GM23338 (cell line): Measurements from ENCODE around the gene PDIA2. TPM values are rescaled to one million over a fixed set of nuclear protein-coding genes. Genes with fewer than 3 reads are reported as not detected.

Experiments used
- ATAC-seq: fragments of 200-7000 bp; cut with Tn5 transposase; 3 replicates; pipeline ENCODE4 v1.9.1; 2020
- DNase-seq: peaks from one replicate; pipeline ENCODE4 v3.0.0-alpha.2; 2015; ENCODE audit warnings: low spot score
- H2AFZ ChIP-seq: fragments of 200-600 bp; sonication (generic); 2 replicates; pipeline ENCODE4 v1.8.0; 2016; ENCODE audit warnings: antibody characterized with exemption, mild to moderate bottlenecking, moderate library complexity
- H3F3A ChIP-seq: fragments of 200-600 bp; sonication (generic); replicated peaks from 2 replicates; pipeline ENCODE4 v1.8.0; 2017; ENCODE audit warnings: antibody characterized with exemption, mixed run types, low read depth
- H3K27ac ChIP-seq: fragments of 200-600 bp; sonication (generic); 2 replicates; pipeline ENCODE4 v1.6.1; 2016; ENCODE audit warnings: low read depth
- H3K27me3 ChIP-seq: fragments of 200-600 bp; sonication (generic); 2 replicates; pipeline ENCODE4 v1.8.0; 2016; ENCODE audit warnings: mild to moderate bottlenecking, mixed run types, moderate library complexity; ENCODE audit not compliant: insufficient read depth
- H3K36me3 ChIP-seq: fragments of 200-600 bp; sonication (generic); 2 replicates; pipeline ENCODE4 v1.8.0; 2016; ENCODE audit warnings: mild to moderate bottlenecking; ENCODE audit not compliant: insufficient read depth
- H3K4me1 ChIP-seq: fragments of 200-600 bp; sonication (generic); 2 replicates; pipeline ENCODE4 v1.8.0; 2016; ENCODE audit warnings: mild to moderate bottlenecking, moderate library complexity; ENCODE audit not compliant: insufficient read depth
- H3K4me2 ChIP-seq: fragments of 200-600 bp; sonication (generic); 2 replicates; pipeline ENCODE4 v1.7.1; 2017; ENCODE audit warnings: mixed run types
- H3K4me3 ChIP-seq: fragments of 200-600 bp; sonication (generic); 2 replicates; pipeline ENCODE4 v1.6.1; 2016; ENCODE audit warnings: mixed run types
- H3K79me2 ChIP-seq: fragments of 200-600 bp; sonication (generic); replicated peaks from 2 replicates; pipeline ENCODE4 v1.8.0; 2017; ENCODE audit warnings: mild to moderate bottlenecking; ENCODE audit not compliant: insufficient read depth
- H3K9me2 ChIP-seq: fragments of 200-600 bp; sonication (generic); 2 replicates; pipeline ENCODE4 v1.8.0; 2017; ENCODE audit not compliant: insufficient read depth
- H4K20me1 ChIP-seq: fragments of 200-600 bp; sonication (generic); replicated peaks from 2 replicates; pipeline ENCODE4 v1.8.0; 2017; ENCODE audit warnings: mild to moderate bottlenecking; ENCODE audit not compliant: insufficient read depth
- H3K27ac Mint-ChIP-seq: 2 replicates; pipeline ENCODE4 v1.8.0; 2020; ENCODE audit warnings: inconsistent platforms, mild to moderate bottlenecking, moderate library complexity, mixed read lengths
- H3K27me3 Mint-ChIP-seq: 3 replicates; pipeline ENCODE4 v1.8.0; 2022; ENCODE audit warnings: low read depth, mild to moderate bottlenecking, moderate library complexity, mixed read lengths, inconsistent platforms; ENCODE audit not compliant: insufficient read depth, poor library complexity
- H3K36me3 Mint-ChIP-seq: 3 replicates; pipeline ENCODE4 v1.8.0; 2021; ENCODE audit warnings: low read depth, mild to moderate bottlenecking, inconsistent platforms, moderate library complexity, mixed read lengths
- H3K4me1 Mint-ChIP-seq: 3 replicates; pipeline ENCODE4 v1.8.0; 2020; ENCODE audit warnings: mild to moderate bottlenecking, inconsistent platforms, mixed read lengths
- H3K4me3 Mint-ChIP-seq: 3 replicates; pipeline ENCODE4 v1.8.0; 2021; ENCODE audit warnings: moderate library complexity, mild to moderate bottlenecking, inconsistent platforms, mixed read lengths
- H3K9me3 Mint-ChIP-seq: 3 replicates; pipeline ENCODE4 v1.8.0; 2020; ENCODE audit warnings: moderate library complexity, mild to moderate bottlenecking, inconsistent platforms, mixed read lengths
- CREB1 ChIP-seq: fragments of 250-450 bp; sonication (Bioruptor Pico); IDR thresholded peaks from 2 replicates; pipeline ENCODE4 v1.5.0; 2020; ENCODE audit warnings: low read depth, mild to moderate bottlenecking, moderate library complexity
- EZH2 ChIP-seq: fragments of 200-600 bp; sonication (generic); IDR thresholded peaks from one replicate; pipeline ENCODE4 v1.8.0; 2017; ENCODE audit warnings: antibody characterized with exemption, mild to moderate bottlenecking, low read depth; ENCODE audit not compliant: unreplicated experiment
- EZH2phosphoT487 ChIP-seq: fragments of 200-600 bp; sonication (generic); IDR thresholded peaks from one replicate; pipeline ENCODE4 v1.8.1; 2018; ENCODE audit warnings: antibody characterized with exemption; ENCODE audit not compliant: unreplicated experiment
- JUNB ChIP-seq: IDR thresholded peaks from one replicate; pipeline ENCODE4 v1.6.1; 2016; ENCODE audit warnings: antibody characterized with exemption; ENCODE audit not compliant: unreplicated experiment
- NANOG ChIP-seq: IDR thresholded peaks from 2 replicates; pipeline ENCODE4 v1.6.1; 2016; ENCODE audit warnings: antibody characterized with exemption, borderline replicate concordance
- POLR2AphosphoS5 ChIP-seq: IDR thresholded peaks from 2 replicates; pipeline ENCODE4 v1.6.1; 2016; ENCODE audit warnings: antibody characterized with exemption, low read depth
- STAT1 ChIP-seq: IDR thresholded peaks from one replicate; pipeline ENCODE4 v1.6.1; 2016; ENCODE audit warnings: antibody characterized with exemption; ENCODE audit not compliant: unreplicated experiment
- ZNF331 ChIP-seq: fragments of 250-450 bp; sonication (Bioruptor Pico); IDR thresholded peaks from 2 replicates; pipeline ENCODE4 v1.5.0; 2020; ENCODE audit warnings: low read depth, mild to moderate bottlenecking, moderate library complexity
- polyA plus RNA-seq: library from polyadenylated mRNA; unstranded; fragments of >200 nt; fragmentation: Nextera tagmentation; extraction: Ambion mirVana; gene quantifications from 2 replicates; pipeline ENCODE4 v1.2.1, GENCODE V29; 2016
- total RNA-seq: library from RNA; depleted of rRNA; stranded (reverse); fragments of >200 nt; shearing (Covaris generic); gene quantifications from 2 replicates; pipeline ENCODE4 v1.2.3, GENCODE V29; 2014
- TF ChIP-seq, protein P1 (sequence below), 2 experiments: fragments of 200-600 bp in 1 of 2; sonication (generic) in 1 of 2; conservative IDR thresholded peaks; 2 replicates each; pipeline versions ENCODE4 v1.5.1 to v1.6.1; 2016 to 2017; ENCODE audit warnings: antibody characterized with exemption in 2 of 2, low read depth in 2 of 2, mild to moderate bottlenecking in 2 of 2, moderate library complexity in 1 of 2
- TF ChIP-seq, protein P2 (sequence below): IDR thresholded peaks from one replicate; pipeline ENCODE4 v1.6.1; 2018; ENCODE audit warnings: antibody characterized with exemption; ENCODE audit not compliant: unreplicated experiment

Gene PDIA2
- total and polyA plus RNA-seq, 2 experiments from 2014 or later = 0.39 to 0.87 TPM

DNA sequence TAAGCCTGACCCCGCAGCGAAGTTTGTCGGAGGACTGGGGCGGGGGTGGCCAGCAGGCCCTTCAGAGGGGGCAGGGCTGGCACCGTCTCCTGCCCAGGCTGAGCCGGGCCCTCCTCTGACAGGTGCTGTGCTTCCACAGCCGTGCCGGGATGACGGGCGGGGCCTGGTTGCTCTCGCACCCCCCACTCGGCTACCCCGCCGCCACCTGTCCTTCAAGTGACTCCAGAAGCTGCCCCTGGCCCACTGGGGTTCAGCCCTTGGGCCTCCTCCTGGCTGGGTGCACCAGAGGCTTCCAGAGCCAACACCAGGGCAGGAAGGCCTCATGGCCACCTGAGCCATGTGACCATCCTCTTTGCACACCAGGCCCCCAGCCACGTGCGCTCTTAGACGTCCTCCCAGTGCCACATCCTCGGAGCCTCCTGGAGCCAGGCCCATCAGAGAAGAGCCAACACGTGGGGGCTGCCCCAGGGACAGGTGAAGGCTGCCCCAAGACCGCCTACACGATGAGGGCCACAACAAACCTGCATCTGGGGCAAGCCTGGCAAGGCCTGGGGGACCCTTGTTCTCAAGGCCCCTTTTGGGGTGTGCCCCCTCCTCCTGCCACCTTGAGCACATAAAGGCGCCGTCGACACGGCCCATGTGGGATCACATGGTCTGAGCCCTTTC lies 7.2 kb downstream of the PDIA2 start:
- no peak overlapping the region for H3K27ac Mint-ChIP-seq
- Histone ChIP-seq H3K27ac (no peak overlapping the region), H3K4me1 (no peaks in the 10 kb centered on the region), H3K4me3 (no peak overlapping the region), H3K27me3 (no peaks in the 10 kb centered on the region), H2AFZ (no peak overlapping the region), H3K79me2 (no peaks in the 10 kb centered on the region), H3K4me2 (no peak overlapping the region), H4K20me1 (no peaks in the 10 kb centered on the region), H3K36me3 (no peaks in the 10 kb centered on the region; the same call in 1 of the 2 replicates), H3K9me2 (no peaks in the 10 kb centered on the region), H3F3A (no peaks in the 10 kb centered on the region)
- peaks cover 14% of the 10 kb centered on the region for H3K36me3 Mint-ChIP-seq
- no peak overlapping the region for H3K4me3 Mint-ChIP-seq
- ATAC-seq (no peak), DNase-seq (no peak)
- no peaks in the 10 kb centered on the region; the same call in 2 of the 3 replicates for H3K9me3 Mint-ChIP-seq
- no peak for TF ChIP-seq EZH2
- TF ChIP-seq, protein P1, sequence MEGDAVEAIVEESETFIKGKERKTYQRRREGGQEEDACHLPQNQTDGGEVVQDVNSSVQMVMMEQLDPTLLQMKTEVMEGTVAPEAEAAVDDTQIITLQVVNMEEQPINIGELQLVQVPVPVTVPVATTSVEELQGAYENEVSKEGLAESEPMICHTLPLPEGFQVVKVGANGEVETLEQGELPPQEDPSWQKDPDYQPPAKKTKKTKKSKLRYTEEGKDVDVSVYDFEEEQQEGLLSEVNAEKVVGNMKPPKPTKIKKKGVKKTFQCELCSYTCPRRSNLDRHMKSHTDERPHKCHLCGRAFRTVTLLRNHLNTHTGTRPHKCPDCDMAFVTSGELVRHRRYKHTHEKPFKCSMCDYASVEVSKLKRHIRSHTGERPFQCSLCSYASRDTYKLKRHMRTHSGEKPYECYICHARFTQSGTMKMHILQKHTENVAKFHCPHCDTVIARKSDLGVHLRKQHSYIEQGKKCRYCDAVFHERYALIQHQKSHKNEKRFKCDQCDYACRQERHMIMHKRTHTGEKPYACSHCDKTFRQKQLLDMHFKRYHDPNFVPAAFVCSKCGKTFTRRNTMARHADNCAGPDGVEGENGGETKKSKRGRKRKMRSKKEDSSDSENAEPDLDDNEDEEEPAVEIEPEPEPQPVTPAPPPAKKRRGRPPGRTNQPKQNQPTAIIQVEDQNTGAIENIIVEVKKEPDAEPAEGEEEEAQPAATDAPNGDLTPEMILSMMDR (conservative IDR thresholded peaks at IDR 0.05; ENCODE audit: low read depth in 2 of 2) = no peak
- TF ChIP-seq, protein P2, sequence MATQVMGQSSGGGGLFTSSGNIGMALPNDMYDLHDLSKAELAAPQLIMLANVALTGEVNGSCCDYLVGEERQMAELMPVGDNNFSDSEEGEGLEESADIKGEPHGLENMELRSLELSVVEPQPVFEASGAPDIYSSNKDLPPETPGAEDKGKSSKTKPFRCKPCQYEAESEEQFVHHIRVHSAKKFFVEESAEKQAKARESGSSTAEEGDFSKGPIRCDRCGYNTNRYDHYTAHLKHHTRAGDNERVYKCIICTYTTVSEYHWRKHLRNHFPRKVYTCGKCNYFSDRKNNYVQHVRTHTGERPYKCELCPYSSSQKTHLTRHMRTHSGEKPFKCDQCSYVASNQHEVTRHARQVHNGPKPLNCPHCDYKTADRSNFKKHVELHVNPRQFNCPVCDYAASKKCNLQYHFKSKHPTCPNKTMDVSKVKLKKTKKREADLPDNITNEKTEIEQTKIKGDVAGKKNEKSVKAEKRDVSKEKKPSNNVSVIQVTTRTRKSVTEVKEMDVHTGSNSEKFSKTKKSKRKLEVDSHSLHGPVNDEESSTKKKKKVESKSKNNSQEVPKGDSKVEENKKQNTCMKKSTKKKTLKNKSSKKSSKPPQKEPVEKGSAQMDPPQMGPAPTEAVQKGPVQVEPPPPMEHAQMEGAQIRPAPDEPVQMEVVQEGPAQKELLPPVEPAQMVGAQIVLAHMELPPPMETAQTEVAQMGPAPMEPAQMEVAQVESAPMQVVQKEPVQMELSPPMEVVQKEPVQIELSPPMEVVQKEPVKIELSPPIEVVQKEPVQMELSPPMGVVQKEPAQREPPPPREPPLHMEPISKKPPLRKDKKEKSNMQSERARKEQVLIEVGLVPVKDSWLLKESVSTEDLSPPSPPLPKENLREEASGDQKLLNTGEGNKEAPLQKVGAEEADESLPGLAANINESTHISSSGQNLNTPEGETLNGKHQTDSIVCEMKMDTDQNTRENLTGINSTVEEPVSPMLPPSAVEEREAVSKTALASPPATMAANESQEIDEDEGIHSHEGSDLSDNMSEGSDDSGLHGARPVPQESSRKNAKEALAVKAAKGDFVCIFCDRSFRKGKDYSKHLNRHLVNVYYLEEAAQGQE = no peak
- TF ChIP-seq CREB1 = no peak
- no peak for TF ChIP-seq EZH2phosphoT487
- TF ChIP-seq STAT1 = no peak
- TF ChIP-seq ZNF331 = no peak
- no peak for TF ChIP-seq JUNB
- TF ChIP-seq NANOG = no peak
- H3K4me1 Mint-ChIP-seq = no peaks in the 10 kb centered on the region
- H3K27me3 Mint-ChIP-seq = no peaks in the 10 kb centered on the region

DNA sequence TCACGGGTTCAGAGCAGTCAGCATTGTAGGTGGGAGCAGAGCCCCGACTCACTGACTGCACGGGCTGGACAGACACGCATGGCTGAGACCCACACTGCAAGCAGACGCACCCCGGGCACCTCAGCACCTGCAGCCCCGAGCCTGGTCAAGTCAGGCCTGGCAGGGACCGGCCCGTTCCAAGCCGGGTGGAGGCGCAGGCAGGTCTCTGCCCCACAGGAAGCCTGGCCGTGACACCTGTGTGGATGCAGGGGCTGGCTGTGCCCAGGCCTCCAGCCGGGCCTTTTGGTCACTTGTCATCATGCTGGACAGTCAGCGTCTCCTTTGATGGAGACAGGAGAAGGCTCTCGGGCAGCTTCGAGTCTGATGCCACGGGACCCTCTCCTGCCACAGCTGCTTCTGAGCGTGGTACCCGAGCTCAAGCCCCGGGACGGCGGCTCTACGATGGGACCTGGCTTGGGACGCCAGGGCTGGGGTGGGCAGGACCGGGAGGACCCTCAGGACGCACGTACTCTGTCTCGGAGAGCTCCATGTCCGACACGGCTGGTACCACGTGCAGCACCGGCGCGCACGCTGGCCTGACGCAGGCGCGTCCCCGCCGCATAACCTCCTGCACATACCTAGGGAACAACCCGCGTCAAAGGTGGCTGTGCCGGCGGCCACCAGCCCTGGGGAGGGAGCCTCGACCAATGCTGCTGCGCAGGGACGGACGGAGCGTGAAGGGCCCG lies 7.9 kb downstream of the PDIA2 start:
- no peak overlapping the region for H3K27ac ChIP-seq
- ATAC-seq = no peak
- Mint-ChIP-seq H3K36me3 (peaks cover 14% of the 10 kb centered on the region), H3K27me3 (no peaks in the 10 kb centered on the region), H3K4me3 (no peak overlapping the region), H3K4me1 (no peaks in the 10 kb centered on the region), H3K27ac (no peak overlapping the region), H3K9me3 (no peaks in the 10 kb centered on the region; the same call in 2 of the 3 replicates)
- H3K36me3 ChIP-seq = no peaks in the 10 kb centered on the region; the same call in 1 of the 2 replicates
- H2AFZ ChIP-seq = no peak overlapping the region
- DNase-seq = no peak
- no peaks in the 10 kb centered on the region for H3K9me2 ChIP-seq
- no peaks in the 10 kb centered on the region for H3K79me2 ChIP-seq
- H4K20me1 ChIP-seq = no peaks in the 10 kb centered on the region
- H3F3A ChIP-seq = no peaks in the 10 kb centered on the region
- no peak overlapping the region for H3K4me3 ChIP-seq
- H3K27me3 ChIP-seq = no peaks in the 10 kb centered on the region
- no peak overlapping the region for H3K4me2 ChIP-seq
- no peaks in the 10 kb centered on the region for H3K4me1 ChIP-seq
- TF ChIP-seq, protein P1 (conservative IDR thresholded peaks at IDR 0.05; ENCODE audit: low read depth in 2 of 2) = no peak
- no peak for TF ChIP-seq EZH2phosphoT487
- no peak for TF ChIP-seq POLR2AphosphoS5
